PC-9 (cell line): ENCODE measurements around the gene MAP3K7CL.

Source experiments
- CTCF ChIP-seq: fragments of 200-600 bp; sonication (generic); conservative IDR thresholded peaks from 2 replicates; pipeline ENCODE4 v1.6.1; 2017; ENCODE audit warnings: mixed run types, antibody characterized with exemption, mild to moderate bottlenecking, moderate library complexity
- EZH2 ChIP-seq: fragments of 200-600 bp; sonication (generic); IDR thresholded peaks from 2 replicates; pipeline ENCODE4 v1.8.0; 2017; ENCODE audit warnings: antibody characterized with exemption, low read depth

DNA sequence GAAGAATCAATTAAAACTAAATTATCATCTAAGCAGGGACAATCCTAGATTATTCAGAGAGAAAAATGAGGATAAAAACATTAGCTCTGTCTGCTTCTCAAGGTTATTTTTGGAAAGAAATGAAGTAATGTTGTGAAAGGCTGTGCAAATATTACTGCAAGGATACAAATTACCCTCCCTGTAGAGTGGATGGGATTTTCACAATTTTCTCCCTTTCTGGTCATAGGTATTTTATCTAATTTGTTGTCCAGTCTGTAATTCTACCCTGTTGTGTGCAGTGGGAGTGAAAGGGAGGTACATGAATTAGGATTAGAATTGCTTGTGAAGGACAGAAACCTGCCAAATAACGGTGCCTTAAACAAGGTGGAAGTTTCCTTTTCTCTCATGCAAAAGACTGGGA is 54.7 kb downstream of the MAP3K7CL start:
- TF ChIP-seq CTCF (no peak), EZH2 (no peak)
